ENCODE data around the gene OCIAD1.

Gene OCIAD1

DNA sequence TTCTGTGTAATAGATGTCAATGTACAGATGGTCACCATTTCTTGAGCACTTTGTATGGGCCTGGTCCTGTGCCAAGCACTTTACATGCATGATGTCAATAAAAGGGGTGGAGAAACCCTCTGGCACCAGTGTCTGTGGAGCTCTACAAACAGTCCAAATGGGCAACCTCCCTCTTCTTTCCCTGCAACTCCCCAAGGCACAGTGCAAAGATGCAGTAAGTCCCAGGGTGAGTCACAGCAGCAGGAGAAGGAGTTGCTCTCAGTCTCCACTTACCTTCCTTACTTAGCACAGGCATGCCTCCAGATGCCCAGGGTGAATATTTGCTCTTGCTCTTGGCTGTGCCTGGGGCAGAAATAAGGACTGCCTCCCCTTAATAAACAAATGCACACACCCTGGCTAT, 71.4 kb downstream of the OCIAD1 start:
- CTCF ChIA-PET = interaction anchor here (1.3 kb wide), 1 partner anchor 316 kb away, joined by 3 read pairs; no protein-coding TSS in a partner anchor

DNA sequence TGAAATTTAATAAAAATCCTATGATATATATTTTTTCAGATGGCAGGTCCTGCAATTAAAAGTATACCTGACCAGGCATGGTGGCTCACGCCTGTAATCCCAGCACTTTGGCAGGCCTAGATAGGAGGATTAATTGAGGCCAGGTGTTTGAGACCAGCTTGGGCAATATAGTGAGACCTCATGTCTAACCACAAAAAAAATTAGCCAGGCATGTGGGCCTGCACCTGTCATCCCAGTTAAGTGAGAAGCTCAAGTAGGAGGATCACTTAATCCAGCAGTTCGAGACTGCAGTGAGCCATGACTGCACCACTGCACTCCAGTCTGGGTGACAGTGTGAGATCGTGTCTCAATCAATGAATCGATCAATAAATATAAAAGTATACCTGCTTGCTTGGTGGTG, 73.2 kb downstream of the OCIAD1 start:
- Histone ChIP-seq H3K4me3 (ENCODE audit: control insufficient read depth in 1 of 7, extremely low read depth in 1 of 7, insufficient read depth in 4 of 7, low read depth in 2 of 7, low read length in 6 of 7) (no peak overlapping the region), H3K36me3 (ENCODE audit: control insufficient read depth in 4 of 4, insufficient read depth in 4 of 4, low read length in 3 of 4) (peaks cover 8 to 24% (median 23%) of the 10 kb centered on the region in 4 experiments), H3K27ac (ENCODE audit: insufficient read depth in 1 of 2, low read depth in 1 of 2, low read length in 2 of 2, poor library complexity in 1 of 2, severe bottlenecking in 2 of 2) (no peak overlapping the region), H3K9me3 (ENCODE audit: control extremely low read depth in 1 of 5, control insufficient read depth in 4 of 5, insufficient read depth in 2 of 5, low read depth in 1 of 5, low read length in 4 of 5) (no peaks in the 10 kb centered on the region), H3K27me3 (replicated peaks in 2 of 5; ENCODE audit: control insufficient read depth in 4 of 5, insufficient read depth in 5 of 5, low read length in 4 of 5) (no peaks in the 10 kb centered on the region), H3K4me1 (ENCODE audit: control extremely low read depth in 1 of 4, control insufficient read depth in 4 of 4, insufficient read depth in 4 of 4, low read length in 3 of 4) (peaks cover 2 to 33% (median 26%) of the 10 kb centered on the region in 4 experiments)
- WGBS (ENCODE audit: insufficient coverage) = 100% methylated on average over 4 of the region's 4 CpGs
- ChIA-PET CTCF (no interaction called here), POLR2A (interaction anchor here (0.6 kb wide), 1 partner anchor 201 kb away, joined by 6 read pairs; no protein-coding TSS in a partner anchor)
- DNase-seq = no peak

More for the DNA sequence above, 71.4 kb downstream of the OCIAD1 start:
- Histone ChIP-seq H3K27me3 (replicated peaks in 2 of 5; ENCODE audit: control insufficient read depth in 4 of 5, insufficient read depth in 5 of 5, low read length in 4 of 5) (no peaks in the 10 kb centered on the region), H3K36me3 (ENCODE audit: control insufficient read depth in 4 of 4, insufficient read depth in 4 of 4, low read length in 3 of 4) (peaks cover 11 to 29% (median 25%) of the 10 kb centered on the region in 4 experiments), H3K4me3 (ENCODE audit: control insufficient read depth in 1 of 7, extremely low read depth in 1 of 7, insufficient read depth in 4 of 7, low read depth in 2 of 7, low read length in 6 of 7) (no peak overlapping the region), H3K4me1 (ENCODE audit: control extremely low read depth in 1 of 4, control insufficient read depth in 4 of 4, insufficient read depth in 4 of 4, low read length in 3 of 4) (peaks cover 2 to 38% (median 29%) of the 10 kb centered on the region in 4 experiments), H3K9me3 (ENCODE audit: control extremely low read depth in 1 of 5, control insufficient read depth in 4 of 5, insufficient read depth in 2 of 5, low read depth in 1 of 5, low read length in 4 of 5) (no peaks in the 10 kb centered on the region), H3K27ac (ENCODE audit: insufficient read depth in 1 of 2, low read depth in 1 of 2, low read length in 2 of 2, poor library complexity in 1 of 2, severe bottlenecking in 2 of 2) (no peak overlapping the region)
- POLR2A ChIA-PET = no interaction called here
- no peak for DNase-seq

DNA sequence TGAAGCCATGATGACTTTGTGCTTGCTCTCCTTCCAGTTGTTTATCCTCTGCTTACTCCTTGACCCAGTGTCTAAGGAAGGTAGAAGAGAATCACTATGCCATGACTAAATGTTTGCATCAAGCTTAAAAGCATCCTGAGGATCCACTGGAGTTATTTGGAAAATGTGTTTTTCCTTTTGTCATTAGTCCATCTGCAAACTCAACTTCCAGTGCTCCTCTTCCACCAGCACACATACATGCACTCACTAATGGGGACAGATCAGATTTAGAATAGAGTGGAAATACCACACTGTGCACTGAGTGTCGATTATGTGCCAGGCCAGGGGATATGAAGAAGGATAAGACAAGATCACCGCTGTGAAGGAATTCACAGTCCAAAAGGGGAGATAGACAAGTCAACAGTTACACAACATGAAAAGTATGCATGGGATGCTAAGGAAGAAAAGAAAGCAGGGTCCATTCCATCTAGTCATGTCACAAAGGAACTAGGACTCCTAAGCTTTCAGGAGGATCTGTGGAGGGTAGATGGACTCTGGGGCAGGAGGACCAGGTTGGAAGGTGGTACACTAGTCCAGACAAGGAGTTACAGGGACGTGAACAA, 73.8 kb downstream of the OCIAD1 start:
- H3K27me3 ChIP-seq (replicated peaks in 2 of 5; ENCODE audit: control insufficient read depth in 4 of 5, insufficient read depth in 5 of 5, low read length in 4 of 5) = no peaks in the 10 kb centered on the region
- peaks cover 8 to 24% (median 23%) of the 10 kb centered on the region in 4 experiments for H3K36me3 ChIP-seq (ENCODE audit: control insufficient read depth in 4 of 4, insufficient read depth in 4 of 4, low read length in 3 of 4)
- H3K4me3 ChIP-seq (ENCODE audit: control insufficient read depth in 1 of 7, extremely low read depth in 1 of 7, insufficient read depth in 4 of 7, low read depth in 2 of 7, low read length in 6 of 7) = no peak overlapping the region
- no peak overlapping the region for H3K27ac ChIP-seq (ENCODE audit: insufficient read depth in 1 of 2, low read depth in 1 of 2, low read length in 2 of 2, poor library complexity in 1 of 2, severe bottlenecking in 2 of 2)
- peaks cover 2 to 27% (median 21%) of the 10 kb centered on the region in 4 experiments for H3K4me1 ChIP-seq (ENCODE audit: control extremely low read depth in 1 of 4, control insufficient read depth in 4 of 4, insufficient read depth in 4 of 4, low read length in 3 of 4)
- POLR2A ChIA-PET = no interaction called here
- H3K9me3 ChIP-seq (ENCODE audit: control extremely low read depth in 1 of 5, control insufficient read depth in 4 of 5, insufficient read depth in 2 of 5, low read depth in 1 of 5, low read length in 4 of 5) = no peaks in the 10 kb centered on the region
- WGBS (ENCODE audit: insufficient coverage) = 100% methylated on average over 3 of the region's 3 CpGs
- DNase-seq = no peak
- CTCF ChIA-PET = interaction anchor here (0.8 kb wide), 1 partner anchor 13 kb away, joined by 3 read pairs; no protein-coding TSS in a partner anchor

DNA sequence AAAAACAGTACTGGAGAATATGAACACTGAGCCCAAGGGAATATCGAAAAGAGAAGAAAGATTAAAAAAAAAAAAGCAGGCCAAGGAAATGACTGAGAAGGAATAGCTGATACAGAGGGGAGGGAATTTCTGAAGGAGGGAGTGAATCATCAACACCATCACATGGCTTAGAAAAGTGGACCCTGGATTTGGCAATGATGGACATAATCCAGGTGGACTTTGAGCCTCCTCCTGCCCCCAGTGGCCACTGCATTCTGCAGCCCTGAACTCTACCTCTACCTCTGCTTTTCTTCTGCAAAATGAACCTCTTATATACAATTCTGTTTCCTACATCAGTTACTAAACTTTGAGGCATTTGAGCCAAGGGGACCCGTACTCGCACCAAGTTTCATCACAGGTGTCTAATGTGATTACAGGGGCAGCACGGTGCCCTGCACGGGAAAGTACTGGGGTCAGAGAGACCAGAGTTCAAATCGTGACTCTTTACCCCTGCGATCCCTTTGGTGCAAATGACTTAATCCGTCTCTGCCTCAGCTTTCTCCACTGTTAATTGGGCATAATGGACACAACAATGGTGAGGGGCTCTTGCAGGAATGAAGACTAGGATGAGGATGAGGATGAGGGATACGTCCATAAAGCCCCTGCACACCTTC, 74.6 kb downstream of the OCIAD1 start:
- Histone ChIP-seq H3K4me3 (ENCODE audit: control insufficient read depth in 1 of 7, extremely low read depth in 1 of 7, insufficient read depth in 4 of 7, low read depth in 2 of 7, low read length in 6 of 7) (peak overlapping the region; percentile 58 to 82 (median 75)), H3K27ac (ENCODE audit: insufficient read depth in 1 of 2, low read depth in 1 of 2, low read length in 2 of 2, poor library complexity in 1 of 2, severe bottlenecking in 2 of 2) (no peak overlapping the region), H3K9me3 (ENCODE audit: control extremely low read depth in 1 of 5, control insufficient read depth in 4 of 5, insufficient read depth in 2 of 5, low read depth in 1 of 5, low read length in 4 of 5) (no peaks in the 10 kb centered on the region), H3K36me3 (ENCODE audit: control insufficient read depth in 4 of 4, insufficient read depth in 4 of 4, low read length in 3 of 4) (peaks cover 8 to 24% (median 23%) of the 10 kb centered on the region in 4 experiments), H3K27me3 (replicated peaks in 2 of 5; ENCODE audit: control insufficient read depth in 4 of 5, insufficient read depth in 5 of 5, low read length in 4 of 5) (no peaks in the 10 kb centered on the region), H3K4me1 (ENCODE audit: control extremely low read depth in 1 of 4, control insufficient read depth in 4 of 4, insufficient read depth in 4 of 4, low read length in 3 of 4) (peaks cover 0 to 19% (median 14%) of the 10 kb centered on the region in 4 experiments)
- ChIA-PET POLR2A (no interaction called here), CTCF (interaction anchor here (0.8 to 1.2 kb wide), 3 partner anchors 14 to 56 kb away, joined by 3 to 4 read pairs (median 3); no protein-coding TSS in a partner anchor)
- no peak for DNase-seq
- 85% methylated on average over 8 of the region's 9 CpGs for WGBS (ENCODE audit: insufficient coverage)

DNA sequence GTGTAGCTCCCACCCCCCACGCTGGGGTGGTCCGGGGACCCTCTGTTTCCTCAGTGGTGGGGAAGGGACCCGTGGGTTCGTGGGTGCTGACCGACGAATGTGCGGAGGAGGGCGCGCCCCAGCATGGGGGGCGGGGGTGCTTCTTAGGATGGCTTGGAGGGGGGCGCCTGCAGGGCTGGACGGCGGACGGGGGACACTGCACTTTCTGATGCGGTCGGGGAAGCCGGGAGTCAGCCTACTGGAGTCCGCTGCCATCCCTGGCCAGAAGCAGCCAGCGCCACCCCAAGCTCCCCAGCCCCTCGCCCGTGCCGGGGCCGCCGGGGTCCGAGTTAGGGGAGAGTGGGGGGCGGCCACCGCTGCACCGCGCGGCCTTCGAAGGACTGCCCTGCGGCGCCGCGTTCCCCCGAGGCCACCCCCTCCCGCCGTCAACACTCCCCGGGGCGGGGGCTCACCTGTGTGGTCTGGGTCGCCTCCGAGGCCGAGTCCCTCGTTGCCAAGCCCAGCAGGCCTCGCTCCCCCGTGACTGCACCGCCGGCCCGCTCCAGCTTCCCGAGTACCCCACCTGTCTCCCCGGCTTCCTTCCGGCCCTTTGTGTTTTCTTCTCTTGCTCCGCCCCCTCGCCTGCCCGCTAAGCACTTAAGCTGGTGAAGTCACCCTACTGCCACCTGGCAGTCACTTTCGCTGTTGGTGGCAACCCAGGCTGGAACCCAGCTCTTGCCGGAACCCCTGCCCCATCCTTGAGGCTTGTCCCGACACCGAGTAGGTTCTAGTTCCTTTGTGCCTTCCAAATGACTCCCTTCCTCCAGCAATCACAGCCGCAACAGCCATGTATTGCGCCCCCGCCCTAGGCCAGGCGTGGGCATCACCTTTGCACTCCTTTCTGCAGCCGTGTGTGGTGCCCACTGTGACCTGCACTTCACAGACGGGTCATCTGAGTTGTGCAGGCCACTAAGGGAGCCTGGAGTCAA, 75.6 kb downstream of the OCIAD1 start, which contains the start of gene OCIAD2:
OCIAD2 (minus strand) TSS at position 569 of the 968 bp plus-strand sequence. CDS start 2,225 bp downstream, outside the sequence.
- Histone ChIP-seq H3K4me1 (ENCODE audit: control extremely low read depth in 1 of 4, control insufficient read depth in 4 of 4, insufficient read depth in 4 of 4, low read length in 3 of 4) (peaks cover 0 to 16% (median 12%) of the 10 kb centered on the region in 4 experiments), H3K27ac (ENCODE audit: insufficient read depth in 1 of 2, low read depth in 1 of 2, low read length in 2 of 2, poor library complexity in 1 of 2, severe bottlenecking in 2 of 2) (peak within 1 kb of the TSS in 1 of 2 experiments; percentile 52), H3K4me3 (ENCODE audit: control insufficient read depth in 1 of 7, extremely low read depth in 1 of 7, insufficient read depth in 4 of 7, low read depth in 2 of 7, low read length in 6 of 7) (peak within 1 kb of the TSS; percentile 58 to 82 (median 75)), H3K36me3 (ENCODE audit: control insufficient read depth in 4 of 4, insufficient read depth in 4 of 4, low read length in 3 of 4) (peaks cover 8 to 20% (median 19%) of the 10 kb centered on the region in 4 experiments), H3K27me3 (replicated peaks in 2 of 5; ENCODE audit: control insufficient read depth in 4 of 5, insufficient read depth in 5 of 5, low read length in 4 of 5) (no peaks in the 10 kb centered on the region), H3K9me3 (ENCODE audit: control extremely low read depth in 1 of 5, control insufficient read depth in 4 of 5, insufficient read depth in 2 of 5, low read depth in 1 of 5, low read length in 4 of 5) (no peaks in the 10 kb centered on the region)
- DNase-seq = peak; percentile 82 to 93 (median 91)
- 7% methylated on average over 54 of the region's 65 CpGs for WGBS (ENCODE audit: insufficient coverage)
- CTCF ChIA-PET = interaction anchor here (0.7 to 1.2 kb wide), 6 partner anchors 9 to 349 kb away, joined by 3 to 4 read pairs (median 3); no protein-coding TSS in a partner anchor
- POLR2A ChIA-PET = no interaction called here

DNA sequence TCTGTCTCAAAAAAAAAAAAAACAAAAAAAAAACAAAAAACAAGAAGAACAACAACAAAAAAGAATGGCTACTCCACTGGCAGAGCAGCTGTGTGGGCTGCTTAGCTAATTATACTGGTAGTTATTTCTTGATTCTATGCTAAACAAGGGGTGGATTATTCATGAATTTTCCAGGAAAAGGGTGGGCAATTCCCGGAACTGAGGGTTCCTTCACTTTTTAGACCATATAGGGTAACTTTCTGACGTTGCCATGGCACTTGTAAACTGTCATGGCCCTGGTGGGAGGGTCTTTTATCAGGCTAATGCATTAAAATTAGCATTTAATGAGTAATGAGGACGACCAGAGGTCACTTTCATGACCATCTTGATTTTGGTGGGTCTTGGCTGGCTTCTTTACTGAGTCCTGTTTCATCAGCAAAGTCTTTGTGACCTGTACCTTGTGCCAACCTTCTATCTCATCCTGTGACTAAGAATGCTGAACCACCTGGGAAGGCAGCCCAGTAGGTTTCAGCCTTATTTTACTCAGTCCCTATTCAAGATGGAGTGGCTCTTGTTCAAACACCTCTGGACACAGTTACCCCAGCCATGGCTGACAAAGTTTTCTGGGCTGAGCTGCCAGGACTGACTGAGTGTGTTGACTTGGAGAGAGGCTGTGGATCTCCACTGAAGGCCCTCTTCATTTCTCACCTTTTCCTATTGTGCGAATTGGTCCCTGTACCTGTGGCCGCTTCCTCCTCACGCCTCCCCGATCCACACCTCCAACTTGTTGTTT, 77.0 kb downstream of the OCIAD1 start:
- POLR2A ChIA-PET = no interaction called here
- no peak overlapping the region for H3K4me3 ChIP-seq (ENCODE audit: control insufficient read depth in 1 of 7, extremely low read depth in 1 of 7, insufficient read depth in 4 of 7, low read depth in 2 of 7, low read length in 6 of 7)
- no peaks in the 10 kb centered on the region for H3K9me3 ChIP-seq (ENCODE audit: control extremely low read depth in 1 of 5, control insufficient read depth in 4 of 5, insufficient read depth in 2 of 5, low read depth in 1 of 5, low read length in 4 of 5)
- 99% methylated on average over 6 of the region's 7 CpGs for WGBS (ENCODE audit: insufficient coverage)
- CTCF ChIA-PET = no interaction called here
- H3K27ac ChIP-seq (ENCODE audit: insufficient read depth in 1 of 2, low read depth in 1 of 2, low read length in 2 of 2, poor library complexity in 1 of 2, severe bottlenecking in 2 of 2) = no peak overlapping the region
- no peaks in the 10 kb centered on the region for H3K27me3 ChIP-seq (replicated peaks in 2 of 5; ENCODE audit: control insufficient read depth in 4 of 5, insufficient read depth in 5 of 5, low read length in 4 of 5)
- H3K4me1 ChIP-seq (ENCODE audit: control extremely low read depth in 1 of 4, control insufficient read depth in 4 of 4, insufficient read depth in 4 of 4, low read length in 3 of 4) = peaks cover 0 to 16% (median 12%) of the 10 kb centered on the region in 4 experiments
- no peak for DNase-seq
- H3K36me3 ChIP-seq (ENCODE audit: control insufficient read depth in 4 of 4, insufficient read depth in 4 of 4, low read length in 3 of 4) = peaks cover 4 to 10% (median 9%) of the 10 kb centered on the region in 4 experiments
